SK-N-SH (cell line): ENCODE data around the gene TMEM115.

ENCODE experiments used
- CHD2 ChIP-seq: fragments of 150-350 bp; IDR thresholded peaks from 2 replicates; pipeline ENCODE4 v1.6.1; 2018; ENCODE audit warnings: low read length; ENCODE audit not compliant: partially characterized antibody
- CTCF ChIP-seq: fragments of 200-600 bp; sonication (generic); IDR thresholded peaks from 2 replicates; pipeline ENCODE4 v1.6.1; 2017; ENCODE audit warnings: antibody characterized with exemption, mild to moderate bottlenecking, moderate library complexity
- EZH2phosphoT487 ChIP-seq: fragments of 200-600 bp; sonication (generic); IDR thresholded peaks from 2 replicates; pipeline ENCODE4 v1.6.1; 2017; ENCODE audit warnings: low read depth, mixed run types, mild to moderate bottlenecking, antibody characterized with exemption, moderate library complexity, borderline replicate concordance
- FOXM1 ChIP-seq: IDR thresholded peaks from 2 replicates; pipeline ENCODE4 v1.4.0; 2012; ENCODE audit warnings: low read depth, mild to moderate bottlenecking
- GABPA ChIP-seq: IDR thresholded peaks from 2 replicates; pipeline ENCODE4 v1.4.0; 2012; ENCODE audit warnings: low read depth, mild to moderate bottlenecking
- MAX ChIP-seq: IDR thresholded peaks from 2 replicates; pipeline ENCODE4 v1.4.0; 2012; ENCODE audit warnings: low read depth
- PBX3 ChIP-seq: IDR thresholded peaks from 2 replicates; pipeline ENCODE4; 2012
- POLR2AphosphoS5 ChIP-seq: IDR thresholded peaks from 2 replicates; pipeline ENCODE4 v1.6.1; 2012; ENCODE audit warnings: low read depth, low read length
- RAD21 ChIP-seq: IDR thresholded peaks from 2 replicates; pipeline ENCODE4 v1.6.1; 2012; ENCODE audit warnings: mild to moderate bottlenecking, low read length
- SIN3A ChIP-seq: IDR thresholded peaks from 2 replicates; pipeline ENCODE4 v1.6.1; 2012; ENCODE audit warnings: low read depth, mild to moderate bottlenecking, low read length, moderate library complexity, borderline replicate concordance
- TCF12 ChIP-seq: IDR thresholded peaks from 2 replicates; pipeline ENCODE4 v1.4.0; 2012
- TF ChIP-seq, protein P1 (sequence below): IDR thresholded peaks from 2 replicates; pipeline ENCODE4 v1.4.0; 2012; ENCODE audit warnings: low read depth, borderline replicate concordance

DNA sequence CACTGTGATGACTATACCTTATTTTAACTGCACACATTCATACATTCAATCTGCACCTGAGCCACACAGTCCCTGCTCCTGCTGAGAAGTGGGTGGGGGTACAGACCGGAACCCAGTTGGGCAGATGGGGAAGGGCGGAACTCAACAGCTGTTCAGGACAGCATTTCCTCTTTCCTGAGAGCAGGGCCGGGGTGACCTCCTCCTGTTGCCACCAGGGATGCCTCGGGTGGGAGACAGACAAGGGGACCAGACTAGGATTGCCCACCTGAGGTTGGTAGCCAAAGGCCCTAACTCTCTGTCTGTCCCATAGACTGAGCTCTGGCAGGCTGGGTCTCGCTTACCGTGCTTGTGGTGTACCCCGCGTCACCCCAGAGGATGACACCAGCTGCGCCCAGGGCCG lies 40.7 kb downstream of the TMEM115 start:
- TF ChIP-seq MAX (no peak), CTCF (no peak), PBX3 (no peak), EZH2phosphoT487 (no peak), RAD21 (no peak), GABPA (no peak), CHD2 (no peak), TCF12 (no peak), POLR2AphosphoS5 (no peak), FOXM1 (no peak), SIN3A (no peak)
- TF ChIP-seq, protein P1, sequence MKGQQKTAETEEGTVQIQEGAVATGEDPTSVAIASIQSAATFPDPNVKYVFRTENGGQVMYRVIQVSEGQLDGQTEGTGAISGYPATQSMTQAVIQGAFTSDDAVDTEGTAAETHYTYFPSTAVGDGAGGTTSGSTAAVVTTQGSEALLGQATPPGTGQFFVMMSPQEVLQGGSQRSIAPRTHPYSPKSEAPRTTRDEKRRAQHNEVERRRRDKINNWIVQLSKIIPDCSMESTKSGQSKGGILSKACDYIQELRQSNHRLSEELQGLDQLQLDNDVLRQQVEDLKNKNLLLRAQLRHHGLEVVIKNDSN = no peak
